Mesothelial cell of epicardium (in vitro differentiated cells): ENCODE data around the gene NRF1. TPM values are rescaled to one million over a fixed set of nuclear protein-coding genes. Genes with fewer than 3 reads are reported as not detected.

Experiments
- DNase-seq, 2 experiments: peaks; one replicate each; pipeline ENCODE4 v3.0.0; 2021; ENCODE audit warnings: low spot score in 2 of 2; ENCODE audit not compliant: unreplicated experiment in 2 of 2
- H3K27ac Mint-ChIP-seq: 2 replicates; pipeline ENCODE4 v1.8.0; 2021; ENCODE audit warnings: mixed read lengths
- H3K27me3 Mint-ChIP-seq: 2 replicates; pipeline ENCODE4 v1.8.0; 2021; ENCODE audit warnings: low read depth, mixed read lengths
- H3K36me3 Mint-ChIP-seq: 2 replicates; pipeline ENCODE4 v1.8.0; 2021; ENCODE audit warnings: mixed read lengths
- H3K4me1 Mint-ChIP-seq: 2 replicates; pipeline ENCODE4 v1.8.0; 2021; ENCODE audit warnings: mixed read lengths
- H3K4me3 Mint-ChIP-seq: 2 replicates; pipeline ENCODE4 v1.8.0; 2021; ENCODE audit warnings: mild to moderate bottlenecking, moderate library complexity, mixed read lengths
- H3K9me3 Mint-ChIP-seq: 2 replicates; pipeline ENCODE4 v1.8.0; 2021; ENCODE audit warnings: mixed read lengths
- total RNA-seq: library from RNA; stranded (reverse); gene quantifications from 3 replicates; pipeline ENCODE4 v1.2.1, GENCODE V29; 2021
- TF ChIP-seq, protein P1 (sequence below): fragments of 200-600 bp; sonication (generic); IDR thresholded peaks from one replicate; pipeline ENCODE4 v1.5.0; 2021; ENCODE audit warnings: antibody characterized with exemption; ENCODE audit not compliant: unreplicated experiment

Gene NRF1
- total RNA-seq, 1 donor from 2014 or later, result 26.3 TPM

DNA sequence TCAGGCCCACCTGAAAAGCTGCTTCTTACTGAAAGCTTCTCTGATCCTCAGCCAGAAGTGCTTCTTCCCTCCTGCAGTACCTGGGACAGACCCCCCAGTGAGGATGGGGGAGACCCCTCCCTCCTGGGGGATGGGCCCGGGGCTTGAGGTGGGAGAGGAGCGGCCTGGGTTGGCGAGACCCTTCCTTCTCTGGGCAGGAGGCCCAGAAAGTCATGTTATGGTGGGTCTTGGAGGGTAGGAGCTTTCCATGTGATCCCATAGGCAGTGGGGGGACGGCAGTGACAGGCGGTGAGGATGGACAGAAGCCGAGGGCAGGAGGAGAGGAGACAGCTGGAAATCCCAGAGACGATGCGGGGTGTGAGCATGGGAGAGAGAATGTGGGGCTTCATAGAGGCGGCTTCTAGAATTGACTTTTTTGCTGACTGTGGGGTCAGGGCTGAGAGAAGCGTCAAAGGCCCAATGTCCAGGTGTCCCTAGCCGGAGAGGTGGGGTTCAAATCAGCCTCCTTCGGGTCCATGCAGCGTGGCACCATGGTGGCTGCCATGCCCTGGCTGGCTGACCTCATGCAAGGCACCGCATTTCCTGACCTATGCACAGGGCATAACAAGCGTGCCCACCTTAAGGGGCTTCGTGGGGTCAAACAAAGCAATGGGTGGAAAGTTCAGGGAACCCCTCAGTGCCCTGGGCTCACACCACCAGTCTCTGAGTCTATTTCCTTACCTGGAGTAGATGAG, 187.3 kb downstream of the NRF1 start:
- no peaks in the 10 kb centered on the region for H3K36me3 Mint-ChIP-seq
- TF ChIP-seq, protein P1, sequence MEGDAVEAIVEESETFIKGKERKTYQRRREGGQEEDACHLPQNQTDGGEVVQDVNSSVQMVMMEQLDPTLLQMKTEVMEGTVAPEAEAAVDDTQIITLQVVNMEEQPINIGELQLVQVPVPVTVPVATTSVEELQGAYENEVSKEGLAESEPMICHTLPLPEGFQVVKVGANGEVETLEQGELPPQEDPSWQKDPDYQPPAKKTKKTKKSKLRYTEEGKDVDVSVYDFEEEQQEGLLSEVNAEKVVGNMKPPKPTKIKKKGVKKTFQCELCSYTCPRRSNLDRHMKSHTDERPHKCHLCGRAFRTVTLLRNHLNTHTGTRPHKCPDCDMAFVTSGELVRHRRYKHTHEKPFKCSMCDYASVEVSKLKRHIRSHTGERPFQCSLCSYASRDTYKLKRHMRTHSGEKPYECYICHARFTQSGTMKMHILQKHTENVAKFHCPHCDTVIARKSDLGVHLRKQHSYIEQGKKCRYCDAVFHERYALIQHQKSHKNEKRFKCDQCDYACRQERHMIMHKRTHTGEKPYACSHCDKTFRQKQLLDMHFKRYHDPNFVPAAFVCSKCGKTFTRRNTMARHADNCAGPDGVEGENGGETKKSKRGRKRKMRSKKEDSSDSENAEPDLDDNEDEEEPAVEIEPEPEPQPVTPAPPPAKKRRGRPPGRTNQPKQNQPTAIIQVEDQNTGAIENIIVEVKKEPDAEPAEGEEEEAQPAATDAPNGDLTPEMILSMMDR, result no peak
- H3K9me3 Mint-ChIP-seq, result no peaks in the 10 kb centered on the region
- H3K27me3 Mint-ChIP-seq, result no peaks in the 10 kb centered on the region
- no peak for DNase-seq
- H3K4me1 Mint-ChIP-seq, result peaks cover 8% of the 10 kb centered on the region
- H3K27ac Mint-ChIP-seq, result no peak overlapping the region
- H3K4me3 Mint-ChIP-seq, result no peak overlapping the region

DNA sequence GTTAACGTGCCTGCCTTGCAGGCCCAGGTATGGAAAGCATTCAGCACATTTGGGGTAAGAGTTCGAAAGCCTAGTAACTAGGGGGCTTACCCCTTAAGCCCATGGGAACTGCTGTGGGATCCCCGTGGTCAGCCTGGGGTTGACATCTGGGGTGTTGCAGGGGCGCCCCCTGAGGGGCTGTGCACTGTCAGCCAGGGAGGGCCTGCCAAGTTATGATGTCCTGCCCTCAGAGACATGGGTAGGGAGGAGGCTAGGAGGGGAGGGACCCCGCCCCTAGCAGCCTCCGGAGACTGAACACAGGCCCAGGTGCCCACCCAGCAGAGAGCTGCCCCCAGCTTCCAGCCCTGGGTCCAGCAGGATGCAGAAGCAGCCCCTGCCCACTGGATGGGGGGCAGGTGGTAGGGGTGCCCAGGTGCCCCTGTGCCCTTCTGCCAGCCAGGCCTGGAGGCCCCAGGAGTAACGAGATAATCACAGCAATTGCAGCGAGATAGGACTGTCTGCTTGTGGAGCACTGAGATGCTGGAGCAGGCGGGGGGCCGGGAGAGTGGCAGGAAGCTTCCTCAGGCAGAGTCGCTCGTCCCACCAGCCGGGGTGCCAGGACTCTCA, 187.9 kb downstream of the NRF1 start:
- TF ChIP-seq, protein P1, result no peak
- no peaks in the 10 kb centered on the region for H3K36me3 Mint-ChIP-seq
- H3K4me3 Mint-ChIP-seq, result no peak overlapping the region
- no peaks in the 10 kb centered on the region for H3K27me3 Mint-ChIP-seq
- H3K4me1 Mint-ChIP-seq, result peaks cover 8% of the 10 kb centered on the region
- no peak overlapping the region for H3K27ac Mint-ChIP-seq
- no peaks in the 10 kb centered on the region for H3K9me3 Mint-ChIP-seq
- no peak for DNase-seq

DNA sequence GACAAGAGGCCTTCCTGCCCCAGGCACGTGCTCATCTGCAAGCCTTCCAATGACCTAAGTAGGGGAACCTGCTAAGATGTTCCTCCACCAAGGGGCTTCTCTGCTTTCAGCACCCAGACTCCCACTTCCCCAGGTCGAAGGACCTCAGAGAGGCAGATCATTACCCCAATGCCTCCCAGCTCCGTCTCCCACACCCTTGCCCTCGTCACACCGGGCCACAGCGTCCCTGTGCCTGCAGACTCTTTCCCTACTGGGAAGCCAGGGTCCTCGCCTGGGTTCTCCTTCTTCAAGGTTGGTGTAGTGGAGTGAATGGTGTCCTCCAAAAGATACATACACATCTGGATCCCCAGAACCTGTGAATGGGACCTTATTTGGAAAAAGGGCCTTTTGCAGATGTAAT, 189.4 kb downstream of the NRF1 start:
- Mint-ChIP-seq H3K4me3 (no peak overlapping the region), H3K27ac (no peak overlapping the region), H3K4me1 (peaks cover 8% of the 10 kb centered on the region), H3K9me3 (no peaks in the 10 kb centered on the region), H3K36me3 (no peaks in the 10 kb centered on the region), H3K27me3 (no peaks in the 10 kb centered on the region)
- TF ChIP-seq, protein P1, result no peak
- no peak for DNase-seq

DNA sequence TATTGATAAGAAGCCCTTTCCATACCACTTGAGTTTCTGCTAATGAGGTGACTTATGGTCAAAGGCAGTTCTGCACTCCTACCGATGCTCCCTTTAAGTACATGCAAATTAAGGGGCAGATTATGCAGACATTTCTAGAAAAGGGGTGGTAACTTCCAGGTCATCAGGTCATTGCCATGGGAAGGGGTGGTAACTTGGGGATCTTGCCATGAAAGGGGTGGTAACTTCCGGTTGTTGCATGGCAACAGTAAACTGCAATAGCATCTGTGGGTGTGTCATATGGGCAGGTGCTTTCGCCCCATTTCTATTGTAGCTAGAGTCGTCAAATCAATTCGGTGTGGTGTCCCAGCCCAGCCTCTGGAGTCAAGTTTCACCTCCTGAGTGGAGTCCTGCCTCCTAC, 190.4 kb downstream of the NRF1 start:
- no peak overlapping the region for H3K27ac Mint-ChIP-seq
- DNase-seq, result no peak
- no peaks in the 10 kb centered on the region for H3K9me3 Mint-ChIP-seq
- no peaks in the 10 kb centered on the region for H3K27me3 Mint-ChIP-seq
- H3K36me3 Mint-ChIP-seq, result no peaks in the 10 kb centered on the region
- H3K4me3 Mint-ChIP-seq, result no peak overlapping the region
- H3K4me1 Mint-ChIP-seq, result peaks cover 8% of the 10 kb centered on the region
- TF ChIP-seq, protein P1, result no peak

DNA sequence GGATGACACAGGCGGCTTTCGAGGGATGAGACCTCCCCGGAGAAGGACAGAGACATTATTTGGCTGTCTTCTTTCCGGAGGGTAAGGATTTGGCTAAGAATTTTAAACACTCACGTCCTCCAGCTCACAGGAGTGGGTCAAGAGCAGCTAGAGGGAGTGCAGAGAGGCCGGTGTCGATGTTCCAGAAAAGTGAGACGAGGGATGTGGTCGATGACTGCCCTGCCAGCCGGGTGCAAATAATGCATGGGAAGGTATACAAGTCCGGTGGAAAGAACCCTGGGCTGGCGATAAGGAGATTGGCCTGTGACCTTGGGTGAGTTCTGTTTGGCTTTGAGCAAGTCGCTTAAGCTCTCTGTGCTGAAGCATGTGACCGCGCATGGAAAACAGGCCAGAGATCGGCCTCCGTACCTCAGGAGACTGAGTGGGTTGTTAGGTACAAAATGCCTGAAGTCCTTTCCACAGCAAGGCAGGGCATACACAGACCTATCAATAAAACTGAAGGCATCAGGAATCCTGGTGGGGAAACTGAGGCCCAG, 192.1 kb downstream of the NRF1 start:
- TF ChIP-seq, protein P1, result no peak
- Mint-ChIP-seq H3K9me3 (no peaks in the 10 kb centered on the region), H3K36me3 (no peaks in the 10 kb centered on the region), H3K27me3 (no peaks in the 10 kb centered on the region), H3K4me1 (no peaks in the 10 kb centered on the region), H3K4me3 (no peak overlapping the region), H3K27ac (no peak overlapping the region)
- DNase-seq, result no peak
